Measurements from ENCODE around the gene P4HA1. TPM values are rescaled to one million over a fixed set of nuclear protein-coding genes. Genes with fewer than 3 reads are reported as not detected.
"Not testable (repeated sequence)": the region's sequence is repeated elsewhere in the genome, so short reads cannot be mapped to it uniquely, and the experiment has no call there.

Gene P4HA1
- polyA plus RNA-seq, 1 experiment = 245 TPM

DNA sequence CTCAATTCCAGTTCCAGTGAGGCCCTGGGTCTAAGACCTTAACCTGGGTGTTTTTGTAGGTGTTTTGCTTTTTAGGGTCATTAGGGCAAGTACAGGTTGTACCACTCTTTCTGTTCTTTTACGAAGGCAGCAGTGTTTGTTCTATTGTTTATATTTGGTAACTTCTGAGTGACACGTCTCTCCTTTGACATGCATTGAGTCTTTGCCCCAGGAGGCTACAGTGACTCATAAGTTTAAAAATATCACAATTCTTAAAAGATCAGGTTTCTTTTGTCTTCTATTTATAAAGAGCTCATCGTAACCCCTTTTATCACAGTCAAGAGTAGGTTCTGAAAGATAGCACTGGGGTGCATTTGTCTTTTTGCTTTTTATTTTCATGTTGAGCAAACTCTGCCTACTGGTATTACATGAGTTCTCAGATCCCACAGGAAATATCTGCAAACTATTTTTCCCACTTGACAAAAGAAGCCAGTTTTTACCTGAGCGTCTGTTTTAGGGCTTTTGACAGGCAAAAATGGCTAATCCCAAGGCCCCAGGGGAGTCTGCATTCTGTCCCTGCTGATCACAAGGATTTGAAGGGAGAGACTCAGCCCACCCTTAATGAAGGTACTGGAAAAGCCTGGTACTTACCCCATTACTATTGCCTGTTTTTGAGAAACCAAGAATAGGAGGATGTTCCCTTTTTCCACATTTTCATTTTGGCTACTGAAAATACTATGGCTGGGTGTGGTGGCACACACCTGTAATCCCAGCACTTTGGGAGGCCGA, 21.5 kb upstream of the P4HA1 start:
- no peaks in the 10 kb centered on the region for H3K27me3 ChIP-seq (ENCODE audit: control insufficient read depth, insufficient read depth, low read length)
- DNase-seq (ENCODE audit: low read depth, low spot score) = no peak
- TF ChIP-seq, protein P1, sequence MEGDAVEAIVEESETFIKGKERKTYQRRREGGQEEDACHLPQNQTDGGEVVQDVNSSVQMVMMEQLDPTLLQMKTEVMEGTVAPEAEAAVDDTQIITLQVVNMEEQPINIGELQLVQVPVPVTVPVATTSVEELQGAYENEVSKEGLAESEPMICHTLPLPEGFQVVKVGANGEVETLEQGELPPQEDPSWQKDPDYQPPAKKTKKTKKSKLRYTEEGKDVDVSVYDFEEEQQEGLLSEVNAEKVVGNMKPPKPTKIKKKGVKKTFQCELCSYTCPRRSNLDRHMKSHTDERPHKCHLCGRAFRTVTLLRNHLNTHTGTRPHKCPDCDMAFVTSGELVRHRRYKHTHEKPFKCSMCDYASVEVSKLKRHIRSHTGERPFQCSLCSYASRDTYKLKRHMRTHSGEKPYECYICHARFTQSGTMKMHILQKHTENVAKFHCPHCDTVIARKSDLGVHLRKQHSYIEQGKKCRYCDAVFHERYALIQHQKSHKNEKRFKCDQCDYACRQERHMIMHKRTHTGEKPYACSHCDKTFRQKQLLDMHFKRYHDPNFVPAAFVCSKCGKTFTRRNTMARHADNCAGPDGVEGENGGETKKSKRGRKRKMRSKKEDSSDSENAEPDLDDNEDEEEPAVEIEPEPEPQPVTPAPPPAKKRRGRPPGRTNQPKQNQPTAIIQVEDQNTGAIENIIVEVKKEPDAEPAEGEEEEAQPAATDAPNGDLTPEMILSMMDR (IDR thresholded peaks at IDR 0.05; ENCODE audit: low read depth, low read length) = no peak
- ChIA-PET POLR2A (interaction anchor here (0.6 kb wide), 1 partner anchor 22 kb away, joined by 4 read pairs; no protein-coding TSS in a partner anchor), CTCF (interaction anchor here (1.0 kb wide), 1 partner anchor 41 kb away, joined by 3 read pairs; no protein-coding TSS in a partner anchor)
- H3K4me3 ChIP-seq (ENCODE audit: low read depth, low read length) = no peak overlapping the region
- H3K9me3 ChIP-seq (ENCODE audit: control insufficient read depth, insufficient read depth, low read length) = no peaks in the 10 kb centered on the region
- no peak overlapping the region for H3K27ac ChIP-seq (ENCODE audit: low read depth, low read length)

DNA sequence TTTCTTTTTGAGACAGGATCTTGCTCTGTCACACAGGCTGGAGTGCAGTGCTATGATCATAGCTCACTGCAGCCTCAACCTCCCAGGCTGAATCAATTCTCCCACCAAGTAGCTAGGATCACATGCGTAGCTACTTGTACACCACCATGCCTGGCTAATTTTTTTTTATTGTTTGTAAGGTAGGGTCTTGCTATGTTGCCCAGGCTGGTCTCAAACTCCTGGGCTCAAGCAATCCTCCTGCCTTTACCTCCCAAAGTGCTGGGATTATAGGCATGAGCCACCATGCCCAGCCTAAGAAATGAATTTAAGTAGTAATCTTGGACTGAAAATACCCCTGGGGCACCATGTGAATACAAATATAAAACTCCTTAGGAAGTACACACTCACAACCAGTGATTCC, 19.4 kb upstream of the P4HA1 start:
- Histone ChIP-seq H3K4me3 (ENCODE audit: low read depth, low read length) (no peak overlapping the region), H3K27ac (ENCODE audit: low read depth, low read length) (no peak overlapping the region), H3K27me3 (ENCODE audit: control insufficient read depth, insufficient read depth, low read length) (no peaks in the 10 kb centered on the region), H3K9me3 (ENCODE audit: control insufficient read depth, insufficient read depth, low read length) (no peaks in the 10 kb centered on the region)
- ChIA-PET POLR2A (no interaction called here), CTCF (interaction anchor here (0.6 kb wide), 1 partner anchor 137 kb away, joined by 6 read pairs; no protein-coding TSS in a partner anchor)
- TF ChIP-seq, protein P1 (IDR thresholded peaks at IDR 0.05; ENCODE audit: low read depth, low read length) = no peak
- no peak for DNase-seq (ENCODE audit: low read depth, low spot score)

DNA sequence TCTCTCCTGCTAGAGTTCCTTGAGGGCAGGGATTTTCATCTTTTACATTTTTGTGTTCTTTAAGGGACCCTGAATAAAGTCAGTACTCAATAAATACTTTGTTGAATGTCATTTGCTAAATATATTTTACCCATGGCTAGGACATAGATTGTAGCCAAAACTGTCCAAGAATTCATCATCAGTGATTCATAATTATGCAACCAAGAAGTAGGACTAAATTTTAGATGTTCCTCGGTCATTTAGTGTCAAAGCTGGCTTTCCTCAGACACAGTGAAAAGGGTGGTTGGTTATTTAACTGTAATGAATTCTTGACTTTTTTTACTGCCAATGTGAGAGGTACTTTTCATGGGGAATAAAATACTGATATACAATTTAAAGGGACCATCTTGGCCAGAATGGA, 16.9 kb upstream of the P4HA1 start:
- DNase-seq (ENCODE audit: low read depth, low spot score) = no peak
- POLR2A ChIA-PET = no interaction called here
- no peak overlapping the region for H3K4me3 ChIP-seq (ENCODE audit: low read depth, low read length)
- no peaks in the 10 kb centered on the region for H3K27me3 ChIP-seq (ENCODE audit: control insufficient read depth, insufficient read depth, low read length)
- H3K9me3 ChIP-seq (ENCODE audit: control insufficient read depth, insufficient read depth, low read length) = no peaks in the 10 kb centered on the region
- TF ChIP-seq, protein P1 (IDR thresholded peaks at IDR 0.05; ENCODE audit: low read depth, low read length) = no peak
- CTCF ChIA-PET = interaction anchor here (1.2 kb wide), 1 partner anchor 46 kb away, joined by 3 read pairs; no protein-coding TSS in a partner anchor
- no peak overlapping the region for H3K27ac ChIP-seq (ENCODE audit: low read depth, low read length)

DNA sequence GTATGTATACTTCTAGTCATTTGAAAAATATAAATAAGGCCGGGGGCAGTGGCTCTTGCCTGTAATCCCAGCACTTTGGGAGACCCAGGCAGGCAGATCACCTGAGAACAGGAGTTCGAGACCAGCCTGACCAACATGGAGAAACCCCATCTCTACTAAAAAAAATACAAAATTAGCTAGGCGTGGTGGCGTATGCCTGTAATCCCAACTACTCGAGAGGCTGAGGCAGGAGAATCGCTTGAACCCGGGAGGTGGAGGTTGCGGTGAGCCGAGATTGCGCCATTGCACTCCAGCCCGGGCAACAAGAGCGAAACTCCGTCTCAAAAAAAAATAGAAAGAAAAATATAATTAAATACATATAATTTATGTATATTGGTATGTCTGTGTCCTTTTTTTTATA, 15.4 kb upstream of the P4HA1 start:
- not testable (repeated sequence) for H3K4me3 ChIP-seq (ENCODE audit: low read depth, low read length); H3K27me3 ChIP-seq (ENCODE audit: control insufficient read depth, insufficient read depth, low read length); H3K9me3 ChIP-seq (ENCODE audit: control insufficient read depth, insufficient read depth, low read length); DNase-seq (ENCODE audit: low read depth, low spot score); H3K27ac ChIP-seq (ENCODE audit: low read depth, low read length)
- ChIA-PET CTCF (interaction anchor here (4.1 kb wide), 1 partner anchor 15 kb away, joined by 19 read pairs; the partner anchor contains the start of gene P4HA1), POLR2A (interaction anchor here (0.6 to 3.1 kb wide), 2 partner anchors 16 to 367 kb away, joined by 3 to 26 read pairs; partner anchors contain the start of gene P4HA1)

DNA sequence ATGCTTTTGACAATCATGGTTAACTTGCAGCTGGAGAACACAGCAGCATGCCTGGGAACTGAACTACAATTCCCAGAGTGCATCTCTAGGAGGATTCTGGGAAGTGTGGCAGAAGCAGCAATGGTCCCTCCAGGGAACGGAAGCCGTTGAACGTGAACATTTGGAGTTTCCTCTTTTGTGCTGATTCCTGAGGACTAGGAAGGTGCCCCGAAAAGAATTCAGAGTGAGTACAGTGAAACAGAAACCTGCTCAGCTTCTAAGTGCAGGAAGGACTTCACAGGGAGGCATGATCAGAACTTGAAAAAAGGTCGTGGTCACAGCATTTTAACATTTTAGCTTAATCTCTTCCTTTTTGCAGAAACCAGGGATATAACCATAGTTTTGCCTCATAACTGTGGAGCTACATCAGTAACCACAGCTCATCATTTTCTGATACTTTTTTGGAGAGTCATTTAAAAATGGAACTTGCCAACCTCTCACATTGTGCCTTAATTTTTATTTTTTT, 13.7 kb upstream of the P4HA1 start, which contains the start of gene NUDT13:
Gene NUDT13 (plus strand): TSS at position 111 of the 505 bp plus-strand sequence. CDS start 3,911 bp downstream, outside the sequence.
- peak within 1 kb of the TSS; percentile 57 for H3K27ac ChIP-seq (ENCODE audit: low read depth, low read length)
- ChIA-PET POLR2A (interaction anchor here (0.8 to 3.1 kb wide), 2 partner anchors 13 to 14 kb away, joined by 3 to 26 read pairs; partner anchors contain the start of gene P4HA1), CTCF (interaction anchor here (1.1 to 4.1 kb wide), 2 partner anchors 13 to 25 kb away, joined by 3 to 19 read pairs; partner anchors contain the start of gene P4HA1)
- H3K27me3 ChIP-seq (ENCODE audit: control insufficient read depth, insufficient read depth, low read length) = no peaks in the 10 kb centered on the region
- peak within 1 kb of the TSS; percentile 56 for H3K4me3 ChIP-seq (ENCODE audit: low read depth, low read length)
- no peaks in the 10 kb centered on the region for H3K9me3 ChIP-seq (ENCODE audit: control insufficient read depth, insufficient read depth, low read length)
- no peak for DNase-seq (ENCODE audit: low read depth, low spot score)
- TF ChIP-seq, protein P1 (IDR thresholded peaks at IDR 0.05; ENCODE audit: low read depth, low read length) = no peak

DNA sequence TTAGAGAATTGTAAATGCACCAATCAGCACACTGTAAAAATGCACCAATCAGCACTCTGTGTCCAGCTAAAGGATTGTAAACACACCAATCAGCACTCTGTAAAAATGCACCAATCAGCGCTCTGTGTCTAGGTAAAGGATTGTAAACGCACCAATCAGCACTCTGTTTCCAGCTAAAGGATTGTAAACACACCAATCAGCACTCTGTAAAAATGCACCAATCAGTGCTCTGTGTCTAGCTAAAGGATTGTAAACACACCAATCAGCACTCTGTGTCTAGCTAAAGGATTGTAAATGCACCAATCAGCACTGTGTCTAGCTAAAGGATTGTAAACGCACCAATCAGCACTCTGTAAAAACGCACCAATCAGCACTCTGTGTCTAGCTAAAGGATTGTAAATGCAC, 12.6 kb upstream of the P4HA1 start:
- H3K9me3 ChIP-seq (ENCODE audit: control insufficient read depth, insufficient read depth, low read length); H3K27ac ChIP-seq (ENCODE audit: low read depth, low read length); DNase-seq (ENCODE audit: low read depth, low spot score); H3K27me3 ChIP-seq (ENCODE audit: control insufficient read depth, insufficient read depth, low read length); H3K4me3 ChIP-seq (ENCODE audit: low read depth, low read length): not testable (repeated sequence)
- CTCF ChIA-PET = interaction anchor here (4.1 kb wide), 1 partner anchor 12 kb away, joined by 19 read pairs; the partner anchor contains the start of gene P4HA1
- POLR2A ChIA-PET = interaction anchor here (0.7 to 3.1 kb wide), 3 partner anchors 13 to 290 kb away, joined by 3 to 26 read pairs (median 3); partner anchors contain the start of gene P4HA1

Measured in AG04450 (cell line).